ENCODE data around the gene SMIM21. TPM values are rescaled to one million over a fixed set of nuclear protein-coding genes. Genes with fewer than 3 reads are reported as not detected.

Gene SMIM21
- total RNA-seq, 2 experiments from 2014 or later, result not detected

DNA sequence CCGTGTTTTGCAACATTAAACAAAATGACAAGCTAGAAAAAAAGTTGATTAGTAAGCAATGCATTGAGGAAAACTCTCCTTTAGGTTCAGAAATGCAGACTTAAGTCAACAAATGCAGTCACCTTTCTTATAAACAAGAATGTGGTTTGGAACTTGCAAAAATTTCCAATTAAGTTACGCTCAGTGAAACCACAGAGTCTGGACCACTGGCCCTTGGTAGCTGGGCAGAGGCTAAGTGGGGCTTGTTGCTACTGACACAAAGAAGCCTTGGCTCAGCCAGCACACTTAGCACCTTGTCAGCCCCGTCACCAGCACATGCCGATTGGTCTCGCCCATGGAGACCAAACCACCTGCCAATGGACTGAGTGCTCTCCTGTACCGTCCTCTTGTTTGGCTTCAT, 53.0 kb downstream of the SMIM21 start:
- no peak overlapping the region for H3K4me3 Mint-ChIP-seq
- peaks cover 3% of the 10 kb centered on the region for H3K27me3 Mint-ChIP-seq
- no peak for DNase-seq
- H3K27ac Mint-ChIP-seq, result no peak overlapping the region
- no peaks in the 10 kb centered on the region for H3K4me1 Mint-ChIP-seq
- H3K9me3 Mint-ChIP-seq, result no peaks in the 10 kb centered on the region
- H3K36me3 Mint-ChIP-seq, result no peaks in the 10 kb centered on the region

DNA sequence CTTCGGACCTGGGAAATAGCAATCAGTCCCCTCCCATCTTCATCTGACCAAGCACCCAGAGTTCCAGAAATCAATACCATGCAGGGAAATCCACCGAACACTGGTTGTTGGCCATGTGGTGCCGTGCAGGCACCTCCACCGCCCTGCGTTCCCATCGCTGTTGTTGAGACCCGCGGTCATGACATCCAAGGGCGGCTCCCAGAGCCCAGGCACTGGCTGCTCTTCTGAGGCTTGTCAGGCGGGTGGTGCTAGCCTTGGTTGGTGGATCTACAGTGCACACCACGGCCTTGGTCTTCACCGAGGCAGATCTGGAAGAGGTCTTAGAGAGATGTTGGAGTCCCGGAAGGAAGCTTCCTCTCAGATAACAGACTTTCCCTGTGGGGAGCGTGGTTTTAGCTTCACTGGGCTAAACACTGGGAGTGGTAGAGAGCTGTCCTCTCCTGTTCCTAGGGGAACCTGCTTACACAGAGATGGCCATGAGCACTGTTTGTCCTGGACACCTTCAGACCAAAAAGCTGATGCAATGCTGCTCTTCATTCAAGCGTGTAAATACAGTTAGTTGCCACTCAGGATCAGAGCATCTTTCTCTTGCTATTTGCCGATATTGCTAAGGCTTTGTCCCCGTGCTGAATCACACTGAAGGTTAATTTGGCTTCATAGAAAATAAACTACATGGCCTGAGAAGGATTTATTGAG, 58.3 kb downstream of the SMIM21 start:
- no peak overlapping the region for H3K4me3 Mint-ChIP-seq
- peaks cover 2% of the 10 kb centered on the region for H3K4me1 Mint-ChIP-seq
- no peak for DNase-seq
- no peak overlapping the region for H3K27ac Mint-ChIP-seq
- H3K9me3 Mint-ChIP-seq, result no peaks in the 10 kb centered on the region
- no peaks in the 10 kb centered on the region for H3K36me3 Mint-ChIP-seq
- H3K27me3 Mint-ChIP-seq, result peaks cover 3% of the 10 kb centered on the region

DNA sequence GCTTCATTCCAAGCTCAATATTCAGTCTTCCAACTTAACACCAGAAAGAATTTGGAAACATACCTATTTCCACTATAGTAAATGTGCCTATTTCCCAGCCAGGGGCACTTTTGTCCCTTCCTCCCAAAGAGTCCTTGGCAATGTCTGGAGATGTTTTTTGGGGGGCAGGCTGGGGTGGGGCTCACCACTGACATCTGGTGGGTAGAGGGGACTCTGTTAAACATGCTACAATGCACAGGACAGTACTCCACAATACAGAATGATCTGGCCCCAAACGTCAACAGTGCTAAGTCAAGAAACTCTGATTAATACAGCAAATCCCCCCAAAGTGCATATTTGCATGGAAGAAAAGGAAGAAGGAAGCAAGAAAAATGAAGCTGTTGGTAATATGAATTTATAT, 61.7 kb downstream of the SMIM21 start:
- Mint-ChIP-seq H3K27me3 (peaks cover under 1% of the 10 kb centered on the region), H3K9me3 (no peaks in the 10 kb centered on the region), H3K36me3 (no peaks in the 10 kb centered on the region), H3K4me1 (peaks cover 2% of the 10 kb centered on the region), H3K27ac (no peak overlapping the region), H3K4me3 (no peak overlapping the region)
- no peak for DNase-seq

DNA sequence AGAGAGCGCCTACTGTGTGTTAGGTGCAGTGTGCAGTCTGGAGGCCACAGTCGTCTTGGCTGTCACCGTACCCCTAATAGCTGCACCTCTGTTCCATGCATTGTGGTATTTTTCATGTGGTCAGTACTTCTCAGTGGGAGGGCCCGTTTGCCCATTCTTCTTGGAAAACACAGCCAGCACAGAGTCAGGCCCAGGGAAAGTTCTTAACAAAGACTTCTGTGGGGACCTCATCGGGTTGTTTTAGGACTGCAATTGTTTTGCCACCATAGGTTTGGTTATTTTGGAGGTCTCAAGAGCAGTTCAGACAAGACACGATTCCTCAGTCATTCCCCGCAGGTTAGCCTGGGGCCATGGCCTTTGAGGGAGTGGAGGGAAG, 62.3 kb downstream of the SMIM21 start:
- H3K4me1 Mint-ChIP-seq, result peaks cover 2% of the 10 kb centered on the region
- H3K36me3 Mint-ChIP-seq, result no peaks in the 10 kb centered on the region
- no peaks in the 10 kb centered on the region for H3K27me3 Mint-ChIP-seq

DNA sequence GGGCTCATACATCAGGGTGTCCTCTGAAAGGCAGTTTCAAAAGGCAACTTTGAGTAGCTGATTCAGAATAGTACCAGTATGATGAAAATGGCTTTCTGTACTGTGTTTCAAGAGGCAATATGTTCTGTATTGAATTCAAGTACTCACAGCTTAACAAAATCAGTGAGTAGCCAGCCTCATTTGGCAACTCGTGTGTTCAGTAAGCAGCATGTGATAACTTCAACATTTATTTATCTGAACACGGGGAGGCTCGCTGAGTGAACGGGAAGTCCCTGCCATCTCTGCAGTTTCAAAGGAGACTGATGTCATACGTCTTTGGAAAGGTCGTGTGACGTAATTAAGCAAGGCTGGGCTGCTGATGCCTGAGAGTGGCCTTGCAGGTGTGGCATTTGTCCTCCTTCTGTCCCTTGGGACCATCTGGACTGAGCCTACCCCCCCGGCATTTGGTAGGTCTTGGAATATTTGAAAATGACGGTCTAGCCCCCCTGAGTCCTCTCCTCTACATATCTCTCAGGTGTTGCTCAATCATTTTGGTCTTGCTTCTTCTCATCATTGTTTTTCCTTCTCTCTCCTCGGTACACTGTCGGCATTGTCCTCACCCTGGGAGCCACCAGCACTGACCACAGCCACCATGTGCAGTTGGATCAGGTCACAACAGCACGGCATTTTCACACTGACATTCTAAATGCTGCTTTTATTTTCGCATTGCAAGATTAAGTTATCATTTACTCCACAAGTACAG, 62.8 kb downstream of the SMIM21 start:
- H3K4me1 Mint-ChIP-seq, result peaks cover 2% of the 10 kb centered on the region
- DNase-seq, result no peak
- no peaks in the 10 kb centered on the region for H3K27me3 Mint-ChIP-seq
- no peaks in the 10 kb centered on the region for H3K9me3 Mint-ChIP-seq
- H3K27ac Mint-ChIP-seq, result no peak overlapping the region
- H3K36me3 Mint-ChIP-seq, result no peaks in the 10 kb centered on the region
- H3K4me3 Mint-ChIP-seq, result no peak overlapping the region

More for the DNA sequence above, 62.3 kb downstream of the SMIM21 start:
- no peaks in the 10 kb centered on the region for H3K9me3 Mint-ChIP-seq
- no peak overlapping the region for H3K27ac Mint-ChIP-seq
- H3K4me3 Mint-ChIP-seq, result no peak overlapping the region
- DNase-seq, result no peak

DNA sequence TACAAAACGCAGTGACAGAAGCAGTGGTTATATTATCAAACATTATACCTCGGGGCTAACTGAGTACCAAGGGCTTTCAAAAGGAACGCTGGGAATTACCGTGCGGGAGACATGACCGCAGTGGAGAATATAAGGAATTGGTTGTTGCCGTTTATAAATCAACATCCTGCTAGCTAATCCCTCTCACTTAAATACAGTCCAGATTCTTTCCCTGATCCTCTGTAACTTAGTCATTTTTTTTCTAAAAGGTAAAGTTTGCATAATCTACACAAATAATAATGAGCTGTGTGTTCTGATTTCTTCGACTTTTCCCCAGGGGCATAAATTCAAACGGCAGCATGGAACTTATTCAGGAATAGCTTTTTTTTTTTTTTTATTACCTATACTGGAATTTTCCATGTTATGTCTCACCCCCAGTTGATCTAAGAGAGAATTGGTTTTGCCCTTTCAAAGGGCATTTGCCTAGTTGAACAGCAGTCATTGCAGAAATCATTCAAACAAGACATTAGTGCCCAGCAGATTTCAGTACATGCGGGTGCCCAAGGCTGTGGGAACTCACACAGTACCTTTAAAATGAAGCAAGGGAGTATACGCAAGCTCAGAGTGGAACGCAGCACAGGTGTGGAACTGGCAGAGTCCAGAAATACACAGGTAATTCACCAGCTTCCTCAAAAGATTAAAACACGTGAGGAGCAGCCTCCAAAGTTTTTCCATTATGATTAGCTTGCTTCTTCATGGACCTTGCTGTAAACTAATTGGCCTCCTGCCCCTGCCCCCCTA, 63.9 kb downstream of the SMIM21 start:
- peaks cover 2% of the 10 kb centered on the region for H3K4me1 Mint-ChIP-seq
- H3K9me3 Mint-ChIP-seq, result no peaks in the 10 kb centered on the region
- no peaks in the 10 kb centered on the region for H3K36me3 Mint-ChIP-seq
- no peak for DNase-seq
- no peak overlapping the region for H3K27ac Mint-ChIP-seq
- H3K4me3 Mint-ChIP-seq, result no peak overlapping the region
- H3K27me3 Mint-ChIP-seq, result no peaks in the 10 kb centered on the region

DNA sequence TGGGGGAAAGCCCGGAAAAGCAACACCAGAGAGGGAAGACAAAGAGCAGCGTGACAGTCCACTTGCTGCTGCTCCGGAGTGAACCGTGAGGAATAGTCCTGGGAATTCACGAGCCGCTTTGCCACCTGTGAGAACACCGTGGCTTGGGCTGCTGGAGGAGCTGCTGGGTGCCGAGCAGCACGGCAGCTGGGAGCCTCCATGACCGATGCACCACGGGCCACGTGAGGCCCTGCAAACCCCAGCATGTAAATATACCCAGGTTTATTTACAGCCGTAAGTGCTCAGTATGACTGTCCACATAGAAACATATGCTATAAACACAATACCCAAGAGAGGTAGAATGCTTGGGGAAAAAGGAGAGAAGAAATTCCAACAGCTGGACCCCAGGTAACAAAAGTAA, 65.1 kb downstream of the SMIM21 start:
- peaks cover 2% of the 10 kb centered on the region for H3K4me1 Mint-ChIP-seq
- no peak for DNase-seq
- H3K27me3 Mint-ChIP-seq, result no peaks in the 10 kb centered on the region
- H3K4me3 Mint-ChIP-seq, result no peak overlapping the region
- H3K36me3 Mint-ChIP-seq, result no peaks in the 10 kb centered on the region
- H3K9me3 Mint-ChIP-seq, result peaks cover under 1% of the 10 kb centered on the region
- no peak overlapping the region for H3K27ac Mint-ChIP-seq

DNA sequence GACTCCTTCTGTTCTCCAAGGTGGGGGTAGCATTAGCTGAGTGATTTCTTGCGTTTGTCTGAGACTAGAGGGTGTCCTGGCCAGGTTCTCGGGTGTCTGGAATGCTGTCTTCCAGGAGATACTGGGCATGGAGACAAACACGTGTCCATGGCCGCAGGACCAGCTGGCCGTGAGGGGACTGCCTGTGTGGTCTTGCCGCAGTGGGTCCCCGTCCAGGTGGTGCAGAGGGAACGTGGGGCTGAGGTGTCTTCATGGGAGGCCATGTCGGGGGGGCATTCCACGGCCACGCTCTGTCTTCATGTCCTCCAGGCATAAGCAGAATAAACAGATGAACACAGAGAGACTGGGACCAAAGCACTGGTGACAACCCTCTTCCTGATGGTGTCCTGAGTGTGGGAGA, 66.6 kb downstream of the SMIM21 start:
- Mint-ChIP-seq H3K27me3 (no peaks in the 10 kb centered on the region), H3K27ac (no peak overlapping the region), H3K4me3 (no peak overlapping the region), H3K4me1 (peaks cover 2% of the 10 kb centered on the region), H3K36me3 (no peaks in the 10 kb centered on the region), H3K9me3 (peaks cover 6% of the 10 kb centered on the region)
- no peak for DNase-seq

DNA sequence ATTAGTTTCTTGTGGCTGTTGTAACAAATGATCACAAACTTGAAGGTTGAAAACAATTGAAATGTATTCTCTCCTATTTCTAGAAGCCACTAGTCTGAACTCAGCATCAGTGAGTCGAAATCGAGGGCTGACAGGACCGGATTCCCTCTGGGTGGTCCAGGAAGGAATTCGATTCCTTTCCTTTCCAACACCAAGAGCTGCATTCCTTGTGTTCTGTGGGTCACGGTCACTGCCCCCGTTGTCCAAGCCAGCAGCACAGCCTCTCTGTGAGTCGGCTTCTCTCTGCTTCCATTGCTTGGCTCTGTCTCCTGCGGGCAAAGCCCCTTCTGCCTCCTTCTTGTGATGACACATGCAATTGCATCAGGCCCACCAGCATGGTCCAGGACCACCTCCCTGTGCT, 67.3 kb downstream of the SMIM21 start:
- no peaks in the 10 kb centered on the region for H3K36me3 Mint-ChIP-seq
- no peak overlapping the region for H3K4me3 Mint-ChIP-seq
- peaks cover 2% of the 10 kb centered on the region for H3K4me1 Mint-ChIP-seq
- no peaks in the 10 kb centered on the region for H3K27me3 Mint-ChIP-seq
- no peak for DNase-seq
- peaks cover 6% of the 10 kb centered on the region for H3K9me3 Mint-ChIP-seq
- H3K27ac Mint-ChIP-seq, result no peak overlapping the region

Other genes with a start within 250 kb of the SMIM21 start
- gene PTGR3, start 218.6 kb downstream of the SMIM21 start, total RNA-seq, result 10 to 100 TPM; 20.2 to 23.2 TPM
- 10 to 100 TPM; 11.2 to 11.4 TPM for gene TSHZ1, start 216.9 kb downstream of the SMIM21 start, total RNA-seq